Colonic mucosa (tissue), 4 donors: ENCODE data around the gene USB1. TPM values are rescaled to one million over a fixed set of nuclear protein-coding genes. Genes with fewer than 3 reads are reported as not detected.

Experiments
- DNase-seq: peaks from one replicate; pipeline ENCODE4 v3.0.0-alpha.2; 2020
- H3K27ac ChIP-seq: fragments of 200-600 bp; one replicate; pipeline ENCODE4 v1.8.0; 2021
- H3K27me3 ChIP-seq: fragments of 200-600 bp; one replicate; pipeline ENCODE4 v1.8.0; 2021
- H3K36me3 ChIP-seq: fragments of 200-600 bp; one replicate; pipeline ENCODE4 v1.8.0; 2021
- H3K4me1 ChIP-seq: fragments of 200-600 bp; one replicate; pipeline ENCODE4 v1.8.0; 2021; ENCODE audit warnings: mild to moderate bottlenecking
- H3K4me3 ChIP-seq: fragments of 200-600 bp; one replicate; pipeline ENCODE4 v1.8.0; 2021
- H3K9ac ChIP-seq, 2 donors: one replicate each; pipeline ENCODE4 v1.7.0; 2013; ENCODE audit warnings: control low read depth in 2 of 2, low read depth in 2 of 2, low read length in 2 of 2
- H3K9me3 ChIP-seq: fragments of 200-600 bp; one replicate; pipeline ENCODE4 v1.8.0; 2021
- CTCF ChIP-seq: fragments of 200-600 bp; IDR thresholded peaks from one replicate; pipeline ENCODE4 v1.8.0; 2022; ENCODE audit warnings: antibody characterized with exemption, mild to moderate bottlenecking
- intact Hi-C: fragments of 100-400 bp; cut with DNase I; formaldehyde crosslinking; loops from one replicate; pipeline ENCODE4 v1.14.1; 2022
- total RNA-seq, 2 donors: library from RNA; stranded (reverse); fragmentation: NEBNext Ultra II Directional in 1 of 2; extraction: Animal tissue kit (Norgen Biotek cat#: 25700) in 1 of 2; gene quantifications; one replicate each; pipeline ENCODE4 v1.2.1, GENCODE V29; 2021
- donor health status: healthy.
- donor health status: DM: no; HTN: no; CAD: no.
- donor health status: DM: no; HTN: no; CAD: no.

The USB1 gene
- total RNA-seq, 2 donors from 2014 or later = 34.2 to 49.8 TPM

- no peak for DNase-seq
- intact Hi-C loops = no loop called here
- Histone ChIP-seq H3K27me3 (no peaks in the 10 kb centered on the region), H3K36me3 (no peaks in the 10 kb centered on the region), H3K4me1 (no peaks in the 10 kb centered on the region), H3K9ac (no peak overlapping the region), H3K4me3 (no peak overlapping the region), H3K9me3 (no peaks in the 10 kb centered on the region), H3K27ac (no peak overlapping the region)
- TF ChIP-seq CTCF = no peak
These were observed 30.9 kb upstream of the USB1 start for GRCh38 chr16:57970319-57970718.

GRCh38 chr16:57970970-57971369 is 30.2 kb upstream of the USB1 start, which contains the start of gene CNGB1:
TSS of gene CNGB1 (minus strand) at chr16:57971128. CDS start at chr16:57967286, 3,842 bp downstream.
- Histone ChIP-seq H3K36me3 (no peaks in the 10 kb centered on the region), H3K27me3 (no peaks in the 10 kb centered on the region), H3K27ac (no peak within 1 kb of the TSS), H3K4me3 (no peak within 1 kb of the TSS), H3K9ac (no peak within 1 kb of the TSS), H3K4me1 (no peaks in the 10 kb centered on the region), H3K9me3 (no peaks in the 10 kb centered on the region)
- intact Hi-C loops = no loop called here
- DNase-seq = no peak
- no peak for TF ChIP-seq CTCF

- intact Hi-C loops = no loop called here
- no peaks in the 10 kb centered on the region for H3K4me1 ChIP-seq
- no peak overlapping the region for H3K4me3 ChIP-seq
- H3K9ac ChIP-seq = no peak overlapping the region
- H3K9me3 ChIP-seq = no peaks in the 10 kb centered on the region
- H3K27me3 ChIP-seq = no peaks in the 10 kb centered on the region
- no peak for DNase-seq
- no peaks in the 10 kb centered on the region for H3K36me3 ChIP-seq
- TF ChIP-seq CTCF = no peak
- no peak overlapping the region for H3K27ac ChIP-seq
These were observed 29.4 kb upstream of the USB1 start for GRCh38 chr16:57971848-57972247.

- H3K4me3 ChIP-seq = no peak overlapping the region
- intact Hi-C loops = no loop called here
- H3K27ac ChIP-seq = no peak overlapping the region
- no peak for DNase-seq
- H3K9ac ChIP-seq = no peak overlapping the region
- H3K4me1 ChIP-seq = no peaks in the 10 kb centered on the region
- H3K9me3 ChIP-seq = no peaks in the 10 kb centered on the region
- no peaks in the 10 kb centered on the region for H3K27me3 ChIP-seq
- no peak for TF ChIP-seq CTCF
- no peaks in the 10 kb centered on the region for H3K36me3 ChIP-seq
These were observed 28.9 kb upstream of the USB1 start for GRCh38 chr16:57972306-57972705.

GRCh38 chr16:57976331-57976796 is 24.8 kb upstream of the USB1 start:
- H3K36me3 ChIP-seq = no peaks in the 10 kb centered on the region
- H3K9me3 ChIP-seq = no peaks in the 10 kb centered on the region
- H3K27ac ChIP-seq = no peak overlapping the region
- no peaks in the 10 kb centered on the region for H3K27me3 ChIP-seq
- no peak for TF ChIP-seq CTCF
- H3K4me1 ChIP-seq = no peaks in the 10 kb centered on the region
- intact Hi-C loops = no loop called here
- H3K9ac ChIP-seq = no peak overlapping the region
- no peak for DNase-seq
- no peak overlapping the region for H3K4me3 ChIP-seq
